MCF 10A (cell line): Measurements from ENCODE around the gene SAYSD1. TPM values are rescaled to one million over a fixed set of nuclear protein-coding genes. Genes with fewer than 3 reads are reported as not detected.
"Not testable (repeated sequence)": the region's sequence is repeated elsewhere in the genome, so short reads cannot be mapped to it uniquely, and the experiment has no call there.

Source experiments
- BruUV-seq: library from RNA; stranded (reverse); fragments of 400-500 nt; replicated peaks from 2 replicates; lab custom pipeline; 2021; lab: Mats Ljungman, UMichigan
- CTCF ChIA-PET: fragments of 300-600 bp; sonication (Branson Sonifier 250); formaldehyde crosslinking; extraction: SDS; loops from one replicate; lab custom pipeline; 2021; ENCODE audit warnings: antibody characterized with exemption, inconsistent platforms; lab: Yijun Ruan, JAX
- POLR2A ChIA-PET: fragments of 300-600, 350-650 bp; sonication (Branson Sonifier 250); formaldehyde crosslinking; extraction: SDS; loops from one replicate; lab custom pipeline; 2020; ENCODE audit warnings: antibody characterized with exemption, inconsistent platforms; lab: Yijun Ruan, JAX
- DNase-seq: peaks from one replicate; pipeline ENCODE4 v3.0.0-alpha.2; 2018; ENCODE audit not compliant: unreplicated experiment
- H3K27ac Mint-ChIP-seq: one replicate; pipeline ENCODE4 v1.8.0; 2022; ENCODE audit warnings: mild to moderate bottlenecking, low read depth, mixed read lengths; ENCODE audit not compliant: unreplicated experiment
- H3K27me3 Mint-ChIP-seq: one replicate; pipeline ENCODE4 v1.8.0; 2022; ENCODE audit warnings: mixed read lengths; ENCODE audit not compliant: insufficient read depth, unreplicated experiment
- H3K36me3 Mint-ChIP-seq: one replicate; pipeline ENCODE4 v1.8.0; 2022; ENCODE audit warnings: mild to moderate bottlenecking, moderate library complexity, mixed read lengths; ENCODE audit not compliant: insufficient read depth, unreplicated experiment
- H3K4me1 Mint-ChIP-seq: one replicate; pipeline ENCODE4 v1.8.0; 2022; ENCODE audit warnings: mixed read lengths; ENCODE audit not compliant: insufficient read depth, unreplicated experiment
- H3K4me3 Mint-ChIP-seq: one replicate; pipeline ENCODE4 v1.8.0; 2022; ENCODE audit warnings: mild to moderate bottlenecking, moderate library complexity, mixed read lengths; ENCODE audit not compliant: unreplicated experiment
- H3K9me3 Mint-ChIP-seq: one replicate; pipeline ENCODE4 v1.8.0; 2022; ENCODE audit warnings: mixed read lengths; ENCODE audit not compliant: unreplicated experiment
- intact Hi-C: fragments of 100-400 bp; cut with micrococcal nuclease; formaldehyde crosslinking; loops from 2 replicates; pipeline ENCODE4 v1.14.1; 2022
- total RNA-seq: library from RNA; stranded (reverse); gene quantifications from 2 replicates; pipeline ENCODE4 v1.2.3, GENCODE V29; 2022
- TF ChIP-seq, protein P1 (sequence below): fragments of 200-600 bp; IDR thresholded peaks from one replicate; pipeline ENCODE4 v1.8.0; 2022; ENCODE audit warnings: antibody characterized with exemption, mild to moderate bottlenecking; ENCODE audit not compliant: unreplicated experiment

SAYSD1 gene
- total RNA-seq, 1 experiment from 2014 or later: 10.9 TPM

DNA sequence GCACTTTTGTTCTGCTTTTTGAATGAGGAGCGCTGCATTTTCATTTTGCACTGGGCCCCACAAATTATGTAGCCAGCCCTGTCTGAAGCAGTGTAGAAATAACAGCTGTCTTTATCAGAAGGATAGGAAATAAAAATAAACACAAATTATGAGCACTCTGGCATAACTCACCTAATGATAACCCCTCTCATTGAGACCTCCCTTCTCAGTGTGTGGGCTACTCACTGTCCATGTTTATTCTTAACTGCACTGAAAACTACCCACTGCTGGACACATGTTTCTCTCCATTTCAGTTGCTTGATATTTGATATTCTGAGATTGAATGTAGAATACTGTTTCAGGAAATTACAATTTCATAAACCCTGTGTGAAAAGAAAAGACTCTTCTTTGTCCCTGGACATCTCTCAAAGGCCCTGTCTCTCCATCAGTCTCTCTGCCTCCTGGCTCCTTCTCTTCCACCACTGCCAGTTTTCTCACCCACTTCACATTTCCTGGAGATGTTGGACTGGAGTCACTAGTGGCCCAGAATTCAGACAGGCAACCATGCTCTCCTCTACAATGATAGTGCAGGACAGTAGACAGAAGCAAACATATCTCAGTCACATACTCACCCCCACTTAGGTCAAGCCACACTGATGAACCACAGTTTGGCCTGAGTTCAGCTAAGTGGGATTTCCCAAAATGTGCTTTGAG, 29.6 kb upstream of the SAYSD1 start:
- intact Hi-C loops: no loop called here
- Mint-ChIP-seq H3K36me3 (no peaks in the 10 kb centered on the region), H3K9me3 (no peaks in the 10 kb centered on the region), H3K27me3 (peaks cover 47% of the 10 kb centered on the region), H3K27ac (no peak overlapping the region), H3K4me1 (no peaks in the 10 kb centered on the region), H3K4me3 (no peak overlapping the region)
- no TSS peak for BruUV-seq
- POLR2A ChIA-PET: no interaction called here
- CTCF ChIA-PET: interaction anchor here (0.6 kb wide), 1 partner anchor 212 kb away, joined by 3 read pairs; no protein-coding TSS in a partner anchor
- DNase-seq: no peak
- TF ChIP-seq, protein P1, sequence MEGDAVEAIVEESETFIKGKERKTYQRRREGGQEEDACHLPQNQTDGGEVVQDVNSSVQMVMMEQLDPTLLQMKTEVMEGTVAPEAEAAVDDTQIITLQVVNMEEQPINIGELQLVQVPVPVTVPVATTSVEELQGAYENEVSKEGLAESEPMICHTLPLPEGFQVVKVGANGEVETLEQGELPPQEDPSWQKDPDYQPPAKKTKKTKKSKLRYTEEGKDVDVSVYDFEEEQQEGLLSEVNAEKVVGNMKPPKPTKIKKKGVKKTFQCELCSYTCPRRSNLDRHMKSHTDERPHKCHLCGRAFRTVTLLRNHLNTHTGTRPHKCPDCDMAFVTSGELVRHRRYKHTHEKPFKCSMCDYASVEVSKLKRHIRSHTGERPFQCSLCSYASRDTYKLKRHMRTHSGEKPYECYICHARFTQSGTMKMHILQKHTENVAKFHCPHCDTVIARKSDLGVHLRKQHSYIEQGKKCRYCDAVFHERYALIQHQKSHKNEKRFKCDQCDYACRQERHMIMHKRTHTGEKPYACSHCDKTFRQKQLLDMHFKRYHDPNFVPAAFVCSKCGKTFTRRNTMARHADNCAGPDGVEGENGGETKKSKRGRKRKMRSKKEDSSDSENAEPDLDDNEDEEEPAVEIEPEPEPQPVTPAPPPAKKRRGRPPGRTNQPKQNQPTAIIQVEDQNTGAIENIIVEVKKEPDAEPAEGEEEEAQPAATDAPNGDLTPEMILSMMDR: no peak

DNA sequence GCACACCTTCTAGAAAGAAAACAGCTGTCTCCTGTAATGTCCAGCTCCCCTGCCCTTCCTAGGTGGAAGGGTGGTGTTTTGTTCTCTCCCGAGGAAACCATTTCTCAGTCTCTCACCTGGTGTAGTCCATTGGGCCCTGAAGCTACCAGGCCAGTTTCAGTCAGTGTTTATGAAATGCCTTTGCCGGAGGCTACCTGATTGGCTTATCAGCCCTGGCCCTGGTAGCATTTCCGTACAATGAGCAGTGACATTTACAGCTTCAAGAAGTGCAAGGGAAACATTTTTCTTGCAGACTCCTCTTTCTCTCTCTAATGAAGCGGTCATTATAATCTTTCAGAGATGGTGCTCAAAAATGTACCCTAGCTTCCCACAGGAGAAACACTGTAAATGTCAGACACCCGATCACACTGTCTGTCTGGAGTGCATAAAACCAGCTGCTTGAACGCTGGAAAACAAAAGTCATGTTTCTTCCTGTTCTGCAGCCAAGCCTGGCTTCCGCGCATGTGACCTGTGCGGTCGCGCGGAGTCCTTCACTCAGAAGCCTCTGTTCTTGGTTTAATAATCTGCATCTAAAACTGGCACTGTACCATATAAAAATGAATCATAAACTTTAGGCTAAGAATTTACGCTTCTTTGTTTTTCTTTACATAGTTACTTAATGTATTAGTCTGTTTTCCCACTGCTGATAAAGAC, 28.4 kb upstream of the SAYSD1 start:
- Mint-ChIP-seq H3K9me3 (no peaks in the 10 kb centered on the region), H3K36me3 (no peaks in the 10 kb centered on the region), H3K27ac (no peak overlapping the region), H3K27me3 (peaks cover 35% of the 10 kb centered on the region), H3K4me1 (no peaks in the 10 kb centered on the region), H3K4me3 (no peak overlapping the region)
- POLR2A ChIA-PET: no interaction called here
- intact Hi-C loops: no loop called here
- no peak for DNase-seq
- TF ChIP-seq, protein P1: no peak
- CTCF ChIA-PET: interaction anchor here (0.6 to 0.7 kb wide), 2 partner anchors 35 to 348 kb away, joined by 3 read pairs; no protein-coding TSS in a partner anchor
- BruUV-seq: no TSS peak

DNA sequence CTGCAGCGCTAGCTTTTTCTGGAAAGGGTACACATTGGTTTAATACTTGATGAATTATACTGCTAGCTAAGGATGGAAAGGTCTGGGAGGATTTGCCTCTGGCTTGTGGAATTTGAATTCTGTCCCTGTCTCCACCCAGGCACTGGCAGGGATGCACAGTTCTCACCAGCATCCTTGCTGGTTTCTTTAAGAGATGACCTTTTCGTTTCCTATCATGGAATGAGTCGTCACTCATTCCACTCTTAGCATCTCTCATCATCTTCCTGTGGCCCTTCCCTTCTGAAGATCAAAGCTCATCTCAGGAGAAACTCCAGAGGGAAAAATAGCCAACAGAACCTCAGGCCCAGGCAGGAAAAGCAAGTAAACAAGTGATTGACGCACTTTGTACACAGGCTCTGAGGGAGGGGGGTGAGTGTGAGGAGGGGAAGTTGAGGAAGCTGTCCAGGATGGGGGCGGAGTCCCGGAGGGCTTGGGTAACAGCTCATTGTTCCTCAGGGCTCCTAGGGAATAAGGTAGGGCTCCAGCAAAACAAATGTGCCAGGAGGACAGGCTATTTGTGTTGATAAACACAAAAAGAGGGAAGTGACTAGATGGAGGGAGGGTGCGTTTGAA, 25.7 kb upstream of the SAYSD1 start:
- Mint-ChIP-seq H3K4me3 (no peak overlapping the region), H3K9me3 (no peaks in the 10 kb centered on the region), H3K27me3 (peaks cover 10% of the 10 kb centered on the region), H3K27ac (no peak overlapping the region), H3K36me3 (no peaks in the 10 kb centered on the region), H3K4me1 (no peaks in the 10 kb centered on the region)
- ChIA-PET CTCF (interaction anchor here (0.6 to 1.1 kb wide), 5 partner anchors 17 to 1568 kb away, joined by 3 to 4 read pairs (median 3); no protein-coding TSS in a partner anchor), POLR2A (no interaction called here)
- TF ChIP-seq, protein P1: no peak
- intact Hi-C loops: no loop called here
- no peak for DNase-seq
- BruUV-seq: no TSS peak

DNA sequence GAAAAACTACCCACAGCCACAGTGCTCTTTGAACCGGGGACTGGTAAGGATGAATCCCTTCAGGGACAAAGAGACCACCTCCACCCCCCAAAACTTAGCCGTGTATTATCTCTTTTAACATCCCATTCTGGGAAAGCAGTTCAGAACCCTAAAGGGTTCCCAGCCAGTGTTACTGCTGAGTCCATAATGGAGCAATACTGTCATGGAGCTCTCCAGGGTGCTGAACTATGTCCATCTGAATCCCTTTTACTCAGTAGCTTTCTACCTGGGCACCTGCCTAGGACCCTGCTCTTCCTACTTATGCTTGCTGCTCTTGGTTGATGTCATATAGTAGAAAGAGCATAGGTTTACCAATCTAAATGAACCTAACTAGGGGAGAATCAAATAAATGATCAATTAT, 22.3 kb upstream of the SAYSD1 start:
- no peaks in the 10 kb centered on the region for H3K36me3 Mint-ChIP-seq
- CTCF ChIA-PET: interaction anchor here (0.7 to 1.3 kb wide), 3 partner anchors 11 to 265 kb away, joined by 3 to 4 read pairs (median 4); no protein-coding TSS in a partner anchor

DNA sequence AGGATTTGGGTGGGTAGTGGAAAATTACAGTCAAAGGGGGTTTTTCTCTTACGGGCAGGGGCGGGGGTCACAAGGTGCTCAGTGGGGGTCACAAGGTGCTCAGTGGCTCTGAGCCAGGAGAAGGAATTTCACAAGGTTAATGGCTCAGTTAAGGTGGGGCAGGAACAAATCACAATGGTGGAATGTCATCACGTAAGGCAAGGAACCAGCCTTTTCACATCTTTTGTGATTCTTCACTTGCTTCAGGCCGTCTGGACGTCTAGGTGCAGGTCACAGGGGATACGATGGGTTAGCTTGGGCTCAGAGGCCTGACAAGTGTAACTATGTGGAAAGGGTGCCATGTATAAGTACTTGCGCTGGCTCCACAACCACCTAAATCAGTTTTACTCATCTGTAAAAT, 21.2 kb upstream of the SAYSD1 start:
- H3K27me3 Mint-ChIP-seq, H3K4me1 Mint-ChIP-seq, H3K27ac Mint-ChIP-seq, BruUV-seq, H3K9me3 Mint-ChIP-seq, POLR2A ChIA-PET, H3K4me3 Mint-ChIP-seq, DNase-seq, H3K36me3 Mint-ChIP-seq, intact Hi-C loops: not testable (repeated sequence)
- CTCF ChIA-PET: interaction anchor here (0.9 kb wide), 2 partner anchors 161 to 174 kb away, joined by 3 to 4 read pairs; no protein-coding TSS in a partner anchor

More for the DNA sequence above, 22.3 kb upstream of the SAYSD1 start:
- no peaks in the 10 kb centered on the region for H3K9me3 Mint-ChIP-seq
- no TSS peak for BruUV-seq
- intact Hi-C loops: no loop called here
- no peak overlapping the region for H3K27ac Mint-ChIP-seq
- POLR2A ChIA-PET: interaction anchor here (0.7 to 1.2 kb wide), 2 partner anchors 9 to 503 kb away, joined by 3 read pairs; no protein-coding TSS in a partner anchor
- H3K4me1 Mint-ChIP-seq: no peaks in the 10 kb centered on the region
- TF ChIP-seq, protein P1: no peak
- H3K27me3 Mint-ChIP-seq: no peaks in the 10 kb centered on the region
- H3K4me3 Mint-ChIP-seq: no peak overlapping the region
- DNase-seq: peak; percentile 69

DNA sequence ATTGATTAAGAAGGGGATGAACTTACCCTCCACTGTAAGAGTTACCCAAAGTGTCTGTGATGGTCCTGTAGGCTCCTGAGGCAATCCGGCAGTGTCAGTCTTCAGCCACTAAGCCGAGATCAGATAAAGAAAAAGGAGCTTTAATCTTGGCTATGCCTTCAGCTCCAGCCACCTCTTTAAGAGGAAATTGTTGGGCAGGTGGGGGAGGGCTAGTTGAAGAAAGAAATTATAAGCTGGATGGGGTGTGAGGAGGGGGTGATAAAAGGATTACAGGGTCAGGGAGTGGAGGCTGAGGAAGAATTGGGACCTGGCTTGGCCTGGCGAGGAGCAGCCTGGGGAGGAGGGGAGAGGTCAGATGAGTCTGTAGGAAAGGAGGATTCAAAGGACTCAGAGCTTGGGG, 19.8 kb upstream of the SAYSD1 start:
- intact Hi-C loops, CTCF ChIA-PET, H3K4me3 Mint-ChIP-seq, H3K27me3 Mint-ChIP-seq, BruUV-seq, POLR2A ChIA-PET, DNase-seq, H3K36me3 Mint-ChIP-seq, H3K9me3 Mint-ChIP-seq, H3K4me1 Mint-ChIP-seq, H3K27ac Mint-ChIP-seq: not testable (repeated sequence)
